ENCODE data around the gene ATG16L1.

ATG16L1 gene

DNA sequence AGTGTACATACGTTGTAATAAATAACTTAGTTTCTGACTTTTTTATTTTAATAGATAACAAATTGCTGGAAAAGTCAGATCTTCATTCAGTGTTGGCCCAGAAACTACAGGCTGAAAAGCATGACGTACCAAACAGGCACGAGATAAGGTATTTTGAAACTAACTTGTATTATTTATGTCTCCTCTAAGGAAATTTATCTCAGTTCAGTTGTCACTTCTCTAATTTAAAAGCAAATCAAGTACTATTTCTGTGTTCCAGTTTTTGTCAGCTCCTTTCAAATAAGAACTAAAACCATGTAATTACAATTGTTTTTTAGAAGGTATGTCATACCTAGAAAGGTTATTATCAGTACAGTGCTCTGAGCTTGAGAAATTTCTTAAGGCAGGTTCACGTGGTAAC is 4.6 kb downstream of the ATG16L1 start:
- in situ Hi-C loops (cut with MboI; ENCODE audit: low sequenced_read_pairs), result loop anchor here (25.0 kb wide), 1 partner anchor 394 kb away; the partner anchor contains the start of gene SNORC

GRCh38 chr2:233258211-233258610 is 6.7 kb downstream of the ATG16L1 start:
- in situ Hi-C loops (cut with MboI; ENCODE audit: low sequenced_read_pairs), result loop anchor here (25.0 kb wide), 1 partner anchor 396 kb away; the partner anchor contains the start of gene SNORC

- in situ Hi-C loops (cut with MboI; ENCODE audit: low sequenced_read_pairs), result loop anchor here (25.0 kb wide), 1 partner anchor 397 kb away; the partner anchor contains the start of gene SNORC
Observed at GRCh38 chr2:233259730-233260129, 8.3 kb downstream of the ATG16L1 start.

GRCh38 chr2:233260661-233261060 is 9.2 kb downstream of the ATG16L1 start:
- in situ Hi-C loops (cut with MboI; ENCODE audit: low sequenced_read_pairs), result loop anchor here (25.0 kb wide), 1 partner anchor 398 kb away; the partner anchor contains the start of gene SNORC

GRCh38 chr2:233261819-233262555 is 10.5 kb downstream of the ATG16L1 start:
- in situ Hi-C loops (cut with MboI; ENCODE audit: low sequenced_read_pairs), result loop anchor here (25.0 kb wide), 1 partner anchor 400 kb away; the partner anchor contains the start of gene SNORC

DNA sequence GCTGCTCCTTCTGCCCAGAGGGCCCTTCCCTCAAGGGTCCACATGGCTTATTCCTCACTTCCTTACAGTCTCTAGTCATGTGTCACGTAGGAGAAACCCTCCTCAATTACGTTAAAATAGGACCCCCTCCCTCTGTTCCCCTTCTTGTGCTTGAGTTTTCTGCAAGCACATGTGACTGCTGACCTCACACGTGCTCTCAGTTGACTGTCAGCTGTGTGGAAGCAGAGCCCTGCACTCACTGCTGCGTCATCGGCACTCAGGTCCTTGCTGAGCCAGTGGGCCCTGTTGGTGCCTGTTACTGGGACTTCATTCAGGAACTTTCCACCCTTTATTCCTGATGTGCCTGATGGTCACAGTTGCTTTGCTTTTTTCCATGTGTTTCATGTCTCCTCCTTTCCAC is 11.1 kb downstream of the ATG16L1 start:
- in situ Hi-C loops (cut with MboI; ENCODE audit: low sequenced_read_pairs), result loop anchor here (25.0 kb wide), 1 partner anchor 400 kb away; the partner anchor contains the start of gene SNORC

DNA sequence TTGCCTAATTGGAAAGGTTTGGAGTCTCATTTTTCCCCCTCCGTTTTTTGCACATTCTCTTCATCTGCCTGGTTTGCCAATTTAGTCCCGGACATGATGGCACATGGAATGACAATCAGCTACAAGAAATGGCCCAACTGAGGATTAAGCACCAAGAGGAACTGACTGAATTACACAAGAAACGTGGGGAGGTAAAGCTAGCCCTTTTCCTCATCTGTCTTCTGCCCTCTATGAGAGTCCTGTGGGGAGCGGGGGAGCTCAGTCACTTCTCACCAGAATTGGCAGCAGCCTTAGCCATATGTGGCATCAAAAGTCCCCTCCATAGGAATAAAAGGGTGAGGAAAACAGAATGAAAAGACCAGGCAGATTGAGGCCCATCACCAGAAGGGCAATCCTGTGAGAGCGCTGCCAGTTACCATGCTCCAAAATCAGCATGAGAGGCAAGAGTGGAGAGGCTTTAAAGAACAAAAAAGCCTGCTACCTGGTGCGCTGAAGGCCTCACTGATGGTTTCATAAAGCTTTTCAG is 11.6 kb downstream of the ATG16L1 start:
- in situ Hi-C loops (cut with MboI; ENCODE audit: low sequenced_read_pairs), result loop anchor here (25.0 kb wide), 1 partner anchor 401 kb away; the partner anchor contains the start of gene SNORC

DNA sequence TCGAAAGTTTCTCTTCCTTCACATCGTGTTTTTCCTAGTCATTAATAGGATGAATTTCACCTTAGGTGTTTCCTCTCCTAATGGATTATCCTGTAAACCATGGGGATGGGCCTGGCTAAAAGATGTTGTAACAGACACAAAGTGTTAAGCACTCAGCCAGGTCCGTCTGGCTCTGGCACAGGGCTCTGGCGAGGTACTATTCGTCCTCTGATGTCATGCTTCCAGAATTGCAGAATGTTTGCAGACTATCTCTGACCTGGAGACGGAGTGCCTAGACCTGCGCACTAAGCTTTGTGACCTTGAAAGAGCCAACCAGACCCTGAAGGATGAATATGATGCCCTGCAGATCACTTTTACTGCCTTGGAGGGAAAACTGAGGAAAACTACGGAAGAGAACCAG is 13.2 kb downstream of the ATG16L1 start:
- in situ Hi-C loops (cut with MboI; ENCODE audit: low sequenced_read_pairs), result loop anchor here (25.0 kb wide), 1 partner anchor 402 kb away; the partner anchor contains the start of gene SNORC

- in situ Hi-C loops (cut with MboI; ENCODE audit: low sequenced_read_pairs), result loop anchor here (25.0 kb wide), 1 partner anchor 404 kb away; the partner anchor contains the start of gene SNORC
Observed at GRCh38 chr2:233265899-233266431, 14.5 kb downstream of the ATG16L1 start.

- in situ Hi-C loops (cut with MboI; ENCODE audit: low sequenced_read_pairs), result loop anchor here (25.0 kb wide), 1 partner anchor 404 kb away; the partner anchor contains the start of gene SNORC
Observed at GRCh38 chr2:233266481-233266880, 15.0 kb downstream of the ATG16L1 start.

- in situ Hi-C loops (cut with MboI; ENCODE audit: low sequenced_read_pairs), result loop anchor here (25.0 kb wide), 1 partner anchor 405 kb away; the partner anchor contains the start of gene SNORC
Observed at GRCh38 chr2:233267516-233268245, 16.2 kb downstream of the ATG16L1 start.

DNA sequence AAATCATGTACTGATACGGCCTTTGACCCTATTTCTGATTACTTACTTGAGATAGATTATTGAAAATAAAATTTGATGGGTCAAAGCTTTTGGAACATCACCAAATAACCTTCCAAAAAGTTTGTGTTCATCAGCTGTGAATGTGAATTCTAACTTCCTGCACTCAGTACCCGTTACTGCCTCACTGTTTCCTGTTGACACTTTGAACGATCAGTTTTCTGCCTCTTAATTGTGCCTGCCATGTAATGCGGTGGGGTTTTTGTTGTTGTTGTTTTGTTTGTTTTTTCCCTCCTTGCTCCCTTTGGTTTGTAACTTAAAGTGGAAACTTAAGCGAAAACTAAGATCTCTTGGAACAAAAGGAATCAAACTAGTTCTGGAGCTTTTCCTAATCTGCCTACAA is 18.9 kb downstream of the ATG16L1 start:
- in situ Hi-C loops (cut with MboI; ENCODE audit: low sequenced_read_pairs), result loop anchor here (25.0 kb wide), 1 partner anchor 408 kb away; the partner anchor contains the start of gene SNORC

DNA sequence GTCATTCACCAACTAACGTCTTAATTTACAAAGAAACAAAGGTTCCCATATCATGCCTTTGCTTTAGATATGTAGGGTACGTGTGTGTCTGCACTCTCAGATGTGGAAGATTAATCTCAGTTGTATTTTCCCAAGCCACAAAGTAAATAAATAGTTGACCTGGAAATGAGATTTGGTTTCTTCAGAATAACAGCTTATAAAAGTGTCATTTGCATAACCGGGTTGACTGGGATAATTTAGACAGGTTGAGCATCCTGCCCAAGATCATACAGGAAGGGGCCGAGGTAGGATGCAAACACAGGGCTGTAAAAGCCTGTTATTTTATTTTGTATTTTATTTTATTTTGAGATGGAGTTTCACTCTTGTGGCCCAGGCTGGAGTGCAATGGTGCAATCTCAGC is 19.5 kb downstream of the ATG16L1 start:
- in situ Hi-C loops (cut with MboI; ENCODE audit: low sequenced_read_pairs), result loop anchor here (25.0 kb wide), 1 partner anchor 409 kb away; the partner anchor contains the start of gene SNORC

GRCh38 chr2:233271693-233272092 is 20.2 kb downstream of the ATG16L1 start:
- in situ Hi-C loops (cut with MboI; ENCODE audit: low sequenced_read_pairs), result loop anchor here (25.0 kb wide), 1 partner anchor 409 kb away; the partner anchor contains the start of gene SNORC

- in situ Hi-C loops (cut with MboI; ENCODE audit: low sequenced_read_pairs), result loop anchor here (25.0 kb wide), 1 partner anchor 411 kb away; the partner anchor contains the start of gene SNORC
Observed at GRCh38 chr2:233273120-233273519, 21.6 kb downstream of the ATG16L1 start.

DNA sequence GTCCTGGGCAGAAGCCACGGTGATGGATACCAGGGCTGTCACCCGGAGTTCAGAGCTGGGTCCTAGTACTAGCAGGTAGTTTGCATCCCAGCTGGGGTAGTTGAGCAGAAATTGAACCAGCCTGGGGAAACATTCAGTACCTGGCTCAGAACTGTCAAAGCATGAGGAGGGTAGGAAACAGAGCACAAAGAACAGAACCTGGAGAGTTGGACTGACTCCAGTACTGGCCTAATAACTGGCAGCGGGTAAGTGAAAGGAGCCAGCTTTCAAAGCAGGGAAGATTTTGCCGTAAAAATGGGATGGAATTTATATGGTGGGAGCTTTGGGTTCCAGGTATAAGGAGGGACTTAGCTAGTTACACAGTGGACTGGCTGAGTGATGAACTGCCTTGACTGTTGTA is 23.8 kb downstream of the ATG16L1 start:
- in situ Hi-C loops (cut with MboI; ENCODE audit: low sequenced_read_pairs), result no loop called here

GRCh38 chr2:233278921-233279320 is 27.4 kb downstream of the ATG16L1 start:
- in situ Hi-C loops (cut with MboI; ENCODE audit: low sequenced_read_pairs), result no loop called here

DNA sequence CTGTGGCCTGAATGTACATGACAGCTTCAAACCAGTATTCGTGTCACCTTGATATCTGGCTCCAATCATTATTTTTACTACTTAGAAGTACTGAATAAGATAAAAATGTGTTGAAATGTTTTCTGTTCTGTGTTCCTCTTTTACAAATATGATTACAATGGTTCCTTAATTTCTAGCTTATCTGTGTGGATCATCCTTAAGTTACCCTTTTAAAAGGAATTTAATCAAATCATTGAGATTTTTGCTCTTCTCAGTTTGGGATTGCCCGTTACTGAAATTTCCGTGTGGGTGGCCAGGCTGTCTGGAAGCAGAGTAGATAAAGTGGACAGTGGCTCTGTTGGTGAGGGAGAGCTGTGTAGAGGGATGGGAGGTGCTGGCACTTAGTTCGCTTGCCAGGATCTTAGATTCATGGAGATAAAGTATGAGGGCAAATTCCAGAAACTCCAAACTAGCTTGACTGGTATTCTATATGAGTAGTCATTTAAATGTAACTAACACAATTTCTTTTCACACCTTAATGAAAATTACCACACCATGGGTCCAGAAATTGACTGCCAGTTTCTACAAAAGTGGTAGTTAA is 28.7 kb downstream of the ATG16L1 start:
- in situ Hi-C loops (cut with MboI; ENCODE audit: low sequenced_read_pairs), result no loop called here

GRCh38 chr2:233281553-233281952 is 30.1 kb downstream of the ATG16L1 start:
- in situ Hi-C loops (cut with MboI; ENCODE audit: low sequenced_read_pairs), result no loop called here

GRCh38 chr2:233281992-233282603 is 30.6 kb downstream of the ATG16L1 start:
- in situ Hi-C loops (cut with MboI; ENCODE audit: low sequenced_read_pairs), result no loop called here
